Activated T-helper 1 cell treated with anti-CD3 and anti-CD28 coated beads, Interleukin-2, amount 50 U/mL, for 16 hours (primary cell): Measurements from ENCODE around the gene VSIG4.

Experiments used
- DNase-seq, 2 donors: peaks; one replicate each; pipeline ENCODE4 v3.0.0-alpha.2; 2020; ENCODE audit warnings: low read depth in 1 of 2, low spot score in 1 of 2

The VSIG4 gene

GRCh38 chrX:66024092-66024467 lies 15.8 kb downstream of the VSIG4 start:
- no peak for DNase-seq

- no peak for DNase-seq
Observed at GRCh38 chrX:66023385-66024091, 16.3 kb downstream of the VSIG4 start.

GRCh38 chrX:66022632-66023384 lies 17.1 kb downstream of the VSIG4 start:
- no peak for DNase-seq

DNA sequence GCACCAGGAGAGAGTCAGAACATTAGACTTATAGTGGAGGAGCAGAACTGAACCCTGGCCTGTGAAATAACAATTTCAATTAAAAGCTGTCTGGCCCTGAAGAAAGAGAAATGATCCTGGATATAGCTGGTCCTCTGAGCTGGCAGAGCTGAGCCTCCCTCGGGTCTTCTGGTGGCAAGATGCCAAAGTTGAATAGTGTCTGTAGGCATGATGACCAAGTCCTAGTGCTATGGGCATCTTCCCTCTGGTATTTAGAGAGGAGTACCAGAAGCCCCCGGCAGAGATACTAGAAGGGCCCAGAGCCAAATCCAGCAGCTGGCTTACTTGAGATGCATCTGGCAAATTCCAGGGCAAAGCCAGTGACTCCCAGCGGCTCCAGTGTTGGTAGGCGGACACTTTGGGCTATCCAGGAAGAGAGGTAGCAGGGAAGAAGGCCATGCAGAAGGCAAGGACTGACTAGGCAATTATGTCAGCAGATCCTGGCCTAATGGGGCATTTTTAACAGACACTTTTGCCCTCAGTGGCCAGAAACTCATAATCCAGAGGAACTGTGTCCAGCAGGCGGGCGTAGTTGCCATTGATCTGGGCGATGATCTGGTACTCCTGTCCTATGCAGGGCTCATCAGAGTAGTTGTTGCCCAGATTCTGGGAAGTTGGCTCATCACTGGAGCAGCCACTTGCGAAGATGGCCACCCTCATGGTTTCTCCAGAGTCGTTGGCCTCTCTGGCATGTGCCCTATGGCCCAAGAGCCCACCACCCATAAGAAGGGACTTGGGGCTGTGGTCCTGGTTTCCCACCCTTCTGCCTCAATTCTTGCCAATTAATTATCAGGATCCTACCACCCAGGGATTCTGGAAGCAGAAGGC lies 17.9 kb downstream of the VSIG4 start:
- no peak for DNase-seq

- DNase-seq: no peak
Observed at GRCh38 chrX:66021401-66021764, 18.5 kb downstream of the VSIG4 start.

- no peak for DNase-seq
Observed at GRCh38 chrX:66020631-66021334, 19.1 kb downstream of the VSIG4 start.

- DNase-seq: no peak
Observed at GRCh38 chrX:66019974-66020373, 19.9 kb downstream of the VSIG4 start.

DNA sequence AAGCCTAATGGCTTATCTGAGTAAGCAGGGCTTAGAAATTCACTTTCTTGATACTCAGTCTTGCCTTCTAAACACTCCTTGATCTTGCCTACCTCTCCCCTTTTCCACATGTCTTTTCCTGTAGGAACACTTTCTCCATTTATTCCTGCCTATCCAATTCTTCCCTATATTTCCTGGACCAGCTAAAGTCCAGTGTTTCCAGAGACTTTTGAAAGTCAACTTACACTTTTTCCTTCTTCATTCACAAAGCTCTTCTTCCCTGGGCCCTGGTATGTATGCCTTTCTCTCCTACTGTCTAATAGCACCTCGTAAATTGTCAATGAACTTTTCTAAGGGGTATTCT lies 20.6 kb downstream of the VSIG4 start:
- no peak for DNase-seq

DNA sequence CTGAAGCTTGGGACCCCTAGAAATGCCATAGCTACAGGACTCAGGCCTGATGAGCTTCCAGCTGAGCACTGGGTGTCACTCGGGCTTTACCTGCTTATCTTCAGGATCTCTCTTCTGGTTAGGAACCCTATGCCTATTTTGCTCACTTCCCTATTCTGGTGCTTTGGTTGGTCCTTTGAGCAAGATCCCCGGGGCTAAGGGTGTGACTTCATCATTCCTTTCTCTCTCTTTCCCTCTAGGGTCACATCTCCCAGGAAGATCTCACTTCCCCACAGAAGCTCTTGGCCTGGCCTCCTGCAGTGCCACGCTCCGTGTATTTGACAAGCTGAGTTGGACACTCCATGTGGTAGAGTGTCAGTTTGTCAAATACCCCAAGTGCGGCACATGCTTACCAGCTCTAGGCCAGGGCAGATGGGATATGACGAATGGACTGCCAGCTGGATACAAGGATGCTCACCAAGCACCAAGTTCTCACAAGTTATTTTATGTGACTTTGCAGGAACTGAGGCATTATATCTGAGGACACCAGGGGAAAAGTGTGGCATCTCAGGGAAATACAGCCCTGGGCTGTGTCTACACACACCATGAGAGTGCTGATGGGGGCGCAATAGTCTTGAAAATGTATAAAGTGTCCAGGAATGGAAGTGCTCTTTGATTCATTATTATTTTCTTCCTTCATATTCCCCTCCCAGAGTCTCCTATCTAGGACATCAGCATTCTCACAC lies 21.1 kb downstream of the VSIG4 start:
- no peak for DNase-seq

DNA sequence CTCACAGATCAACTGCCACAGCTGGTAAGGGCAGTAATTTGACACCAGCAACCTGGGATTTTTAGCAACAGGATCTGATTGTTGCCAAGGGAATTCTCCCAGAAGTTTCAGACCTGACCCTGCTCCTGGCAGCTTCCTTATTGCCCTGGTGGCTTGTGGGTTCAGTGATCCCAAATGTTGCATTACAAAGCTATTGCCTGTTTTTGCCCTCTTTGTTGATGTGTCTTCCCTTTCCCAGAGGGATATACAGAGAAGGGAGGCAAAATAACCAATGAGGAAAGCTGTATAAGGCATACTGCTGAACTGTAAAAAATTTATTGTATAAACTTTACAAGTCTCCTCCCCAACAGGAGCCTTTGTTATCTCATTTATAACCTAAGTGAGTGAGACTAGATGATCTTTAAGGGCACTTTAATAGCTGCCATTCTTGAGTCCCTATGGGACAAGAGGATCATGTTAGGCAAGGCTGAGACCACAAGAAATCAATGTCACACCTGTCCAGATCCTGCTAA lies 22.2 kb downstream of the VSIG4 start:
- DNase-seq: no peak

- no peak for DNase-seq
Observed at GRCh38 chrX:66016905-66017658, 22.8 kb downstream of the VSIG4 start.

- no peak for DNase-seq
Observed at GRCh38 chrX:66015900-66016689, 23.8 kb downstream of the VSIG4 start.

DNA sequence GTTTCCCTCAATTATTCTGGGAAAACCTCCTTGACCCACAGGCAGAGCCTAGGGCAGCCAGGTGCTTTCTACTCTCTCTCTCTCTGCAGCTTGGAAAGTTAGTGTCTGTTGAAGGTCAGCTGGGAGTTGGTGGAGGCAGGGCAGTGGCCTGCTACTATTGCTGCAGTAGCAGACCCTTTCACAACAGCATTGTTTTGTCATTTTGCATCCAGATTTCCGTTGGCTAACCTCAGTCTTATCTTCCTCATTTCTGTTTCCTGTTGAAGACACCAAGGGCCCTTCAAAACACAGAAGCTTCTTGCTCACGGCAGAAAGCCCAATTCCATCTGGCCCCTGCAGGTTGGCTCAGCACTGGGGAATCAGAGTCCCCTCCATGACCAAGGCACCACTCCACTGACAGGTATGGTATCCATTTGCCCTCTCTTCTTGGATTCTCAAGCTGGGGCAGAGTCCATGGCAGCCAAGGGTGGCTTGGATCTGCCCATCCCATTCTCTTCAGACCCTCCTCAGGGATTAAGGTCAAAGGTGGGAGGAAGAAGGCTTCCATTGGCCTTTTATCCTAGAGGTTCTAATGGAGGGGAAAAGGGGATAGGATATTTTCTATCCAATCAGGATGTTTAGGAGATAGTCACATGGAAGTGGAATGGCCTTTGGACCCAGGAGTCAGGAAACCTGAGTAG lies 24.6 kb downstream of the VSIG4 start:
- no peak for DNase-seq

DNA sequence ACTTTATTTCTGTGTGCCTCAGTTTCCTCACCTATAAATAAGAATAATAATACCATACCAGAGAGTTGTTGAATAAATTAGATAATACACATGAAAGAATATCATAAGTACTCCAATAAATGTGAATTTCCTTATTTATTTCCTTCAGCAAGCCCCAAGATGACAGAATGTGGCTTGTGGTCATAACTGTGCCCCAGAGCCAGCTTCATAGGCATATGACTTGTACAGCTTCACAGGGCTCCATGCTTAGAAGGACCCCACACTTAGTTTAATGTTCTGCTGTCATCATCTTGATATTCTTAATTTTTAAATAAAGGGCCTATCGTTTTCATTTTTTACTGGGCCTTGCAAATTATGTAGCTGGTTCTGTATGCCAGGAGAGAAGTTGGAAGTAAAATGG lies 25.3 kb downstream of the VSIG4 start:
- no peak for DNase-seq

DNA sequence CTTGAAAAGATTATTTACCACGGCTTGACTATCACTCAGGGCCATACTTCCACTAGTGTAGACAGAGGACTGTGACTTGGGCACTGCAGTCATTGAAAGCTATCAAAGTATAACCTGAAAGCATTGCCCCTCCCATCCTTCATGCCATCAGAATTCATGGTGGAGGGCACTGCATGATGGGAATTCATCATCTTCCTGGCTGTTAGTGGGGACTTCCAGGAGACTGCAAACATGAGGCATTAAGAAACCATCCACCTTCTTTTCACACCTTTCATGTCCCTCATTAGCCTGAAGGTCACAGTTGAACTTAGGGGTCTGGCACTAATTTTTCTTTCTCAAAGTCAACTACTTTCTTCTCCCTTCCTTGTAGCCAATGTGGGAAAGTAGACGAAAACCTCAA lies 25.8 kb downstream of the VSIG4 start:
- DNase-seq: no peak

DNA sequence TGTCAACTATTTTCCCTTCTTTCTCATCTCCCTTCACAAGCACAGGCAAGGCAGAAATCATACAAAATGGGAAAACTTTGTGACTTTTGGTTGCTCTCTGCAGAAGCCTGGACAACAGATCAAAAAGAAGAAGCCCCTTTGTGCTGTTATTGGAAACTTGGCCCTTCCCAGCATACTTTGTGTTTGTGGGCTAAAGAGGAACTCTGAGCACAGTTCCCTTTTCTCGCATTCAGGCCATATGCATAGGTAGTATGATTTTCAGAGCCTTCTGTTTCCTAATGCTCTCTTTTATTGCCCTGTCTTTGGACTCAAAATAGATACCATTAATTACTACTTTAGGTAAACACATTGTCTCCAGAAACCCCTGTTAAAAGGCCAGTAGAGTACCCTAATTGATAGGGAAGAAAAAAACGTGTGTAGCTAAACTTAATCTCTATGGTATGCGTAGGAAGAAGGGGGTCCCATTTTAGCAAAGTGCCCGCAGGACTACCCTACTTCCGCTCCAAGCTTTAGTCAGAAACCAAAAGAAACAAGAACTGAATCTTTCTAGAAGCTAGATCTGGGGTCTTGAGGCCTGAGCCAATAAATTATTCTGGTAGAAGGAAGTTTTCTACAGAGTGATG lies 26.6 kb downstream of the VSIG4 start:
- DNase-seq: no peak

- no peak for DNase-seq
Observed at GRCh38 chrX:66012094-66012534, 27.8 kb downstream of the VSIG4 start.
